GM12873 (cell line): Measurements from ENCODE around the gene NSUN3.

Experiments
- TF ChIP-seq, protein P1 (sequence below): IDR thresholded peaks from 2 replicates; pipeline ENCODE4 v1.5.1; 2012; ENCODE audit warnings: low read depth, mild to moderate bottlenecking, moderate library complexity, low read length, control low read depth; ENCODE audit not compliant: insufficient read depth; ENCODE audit errors: missing control alignments

Gene NSUN3

DNA sequence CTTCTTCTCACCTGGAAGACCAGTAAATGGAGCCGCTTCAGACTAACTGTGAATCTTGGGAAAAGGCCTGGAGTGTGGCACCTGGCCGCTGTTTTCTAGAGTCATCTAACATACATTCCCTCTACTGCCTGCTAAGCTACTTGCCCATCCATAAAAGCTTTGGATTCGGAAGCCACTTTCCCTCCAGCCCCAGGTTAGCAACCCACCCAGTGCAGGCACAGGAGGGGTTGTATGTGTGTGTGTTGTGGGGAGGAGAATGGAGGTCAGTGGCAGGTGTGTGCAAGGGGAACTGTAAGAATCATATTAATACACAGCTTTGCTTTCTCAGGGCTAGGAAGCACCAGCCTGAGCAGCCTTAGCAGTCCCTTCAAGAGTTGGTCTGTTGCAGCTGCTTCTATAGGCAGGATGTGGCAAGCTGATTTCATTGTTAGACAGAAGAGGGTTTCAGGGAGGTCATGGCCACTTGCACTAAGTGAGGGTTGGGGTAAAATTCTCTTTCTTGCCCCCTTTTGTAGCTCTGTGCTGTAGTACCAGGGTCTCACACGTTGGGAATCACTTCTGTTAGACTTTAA is 8.9 kb downstream of the NSUN3 start:
- TF ChIP-seq, protein P1, sequence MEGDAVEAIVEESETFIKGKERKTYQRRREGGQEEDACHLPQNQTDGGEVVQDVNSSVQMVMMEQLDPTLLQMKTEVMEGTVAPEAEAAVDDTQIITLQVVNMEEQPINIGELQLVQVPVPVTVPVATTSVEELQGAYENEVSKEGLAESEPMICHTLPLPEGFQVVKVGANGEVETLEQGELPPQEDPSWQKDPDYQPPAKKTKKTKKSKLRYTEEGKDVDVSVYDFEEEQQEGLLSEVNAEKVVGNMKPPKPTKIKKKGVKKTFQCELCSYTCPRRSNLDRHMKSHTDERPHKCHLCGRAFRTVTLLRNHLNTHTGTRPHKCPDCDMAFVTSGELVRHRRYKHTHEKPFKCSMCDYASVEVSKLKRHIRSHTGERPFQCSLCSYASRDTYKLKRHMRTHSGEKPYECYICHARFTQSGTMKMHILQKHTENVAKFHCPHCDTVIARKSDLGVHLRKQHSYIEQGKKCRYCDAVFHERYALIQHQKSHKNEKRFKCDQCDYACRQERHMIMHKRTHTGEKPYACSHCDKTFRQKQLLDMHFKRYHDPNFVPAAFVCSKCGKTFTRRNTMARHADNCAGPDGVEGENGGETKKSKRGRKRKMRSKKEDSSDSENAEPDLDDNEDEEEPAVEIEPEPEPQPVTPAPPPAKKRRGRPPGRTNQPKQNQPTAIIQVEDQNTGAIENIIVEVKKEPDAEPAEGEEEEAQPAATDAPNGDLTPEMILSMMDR = no peak

DNA sequence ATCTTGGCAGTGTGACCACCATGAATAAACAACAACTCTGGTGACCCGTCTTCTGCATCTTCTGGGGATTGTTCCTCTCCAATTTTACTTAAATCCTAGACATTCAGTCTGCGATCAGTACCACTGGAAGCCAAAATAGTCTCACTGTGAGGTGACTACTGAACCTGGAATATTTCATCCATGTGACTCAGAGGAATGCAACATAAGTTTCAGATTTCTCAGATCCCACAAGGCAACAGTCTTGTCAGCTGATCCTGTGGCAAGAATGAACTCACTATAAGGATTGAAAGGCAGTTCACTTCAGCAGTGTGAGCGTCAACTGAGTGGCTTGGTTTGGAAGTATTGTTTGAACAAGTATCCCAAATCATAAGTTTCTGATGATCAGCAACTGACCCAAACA is 13.2 kb downstream of the NSUN3 start:
- TF ChIP-seq, protein P1 = no peak

DNA sequence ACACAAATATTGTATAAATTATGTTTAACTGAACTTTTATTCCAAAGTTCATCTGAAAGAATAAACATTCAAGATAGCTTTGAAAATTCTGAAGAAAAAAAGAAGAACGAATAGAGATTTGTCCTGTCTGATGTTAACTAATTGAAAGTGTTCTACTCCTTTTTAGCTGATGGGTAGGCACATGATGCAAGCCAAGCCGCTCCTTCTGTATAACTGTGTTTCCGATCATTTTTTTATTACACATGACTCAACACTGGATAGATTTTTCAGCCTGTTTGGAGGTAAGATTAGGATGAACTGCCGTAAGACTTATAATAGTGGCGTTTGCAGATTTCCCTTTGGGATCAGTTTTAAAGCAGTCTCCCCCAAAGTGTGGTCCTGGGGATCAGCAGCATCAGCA is 19.0 kb downstream of the NSUN3 start:
- TF ChIP-seq, protein P1 = no peak

DNA sequence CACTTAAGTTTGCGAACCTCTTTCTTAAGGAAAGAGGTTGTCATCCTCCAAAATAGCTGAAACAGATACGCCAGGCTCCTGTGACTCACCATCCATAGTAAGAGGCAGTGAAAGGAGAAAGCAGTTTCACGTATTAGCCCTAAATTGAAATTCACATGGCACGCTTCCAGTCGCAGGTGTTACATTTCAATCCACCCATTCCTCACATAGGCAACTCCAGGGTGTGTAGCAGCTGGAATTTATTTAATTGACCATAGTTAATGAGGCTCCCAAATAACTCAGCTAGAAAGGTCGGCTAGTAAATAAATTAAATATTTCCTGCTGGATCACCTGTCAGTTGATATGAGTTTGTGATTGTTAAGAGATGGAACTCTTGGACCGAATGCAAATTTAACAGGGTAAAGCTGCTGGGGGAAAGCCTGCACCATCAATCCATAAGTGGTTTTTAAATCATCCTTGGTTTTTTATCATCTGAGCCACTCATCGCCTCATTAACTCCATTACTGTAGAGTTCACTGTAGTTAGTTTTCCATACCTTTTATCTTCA is 19.6 kb downstream of the NSUN3 start:
- TF ChIP-seq, protein P1 = no peak

DNA sequence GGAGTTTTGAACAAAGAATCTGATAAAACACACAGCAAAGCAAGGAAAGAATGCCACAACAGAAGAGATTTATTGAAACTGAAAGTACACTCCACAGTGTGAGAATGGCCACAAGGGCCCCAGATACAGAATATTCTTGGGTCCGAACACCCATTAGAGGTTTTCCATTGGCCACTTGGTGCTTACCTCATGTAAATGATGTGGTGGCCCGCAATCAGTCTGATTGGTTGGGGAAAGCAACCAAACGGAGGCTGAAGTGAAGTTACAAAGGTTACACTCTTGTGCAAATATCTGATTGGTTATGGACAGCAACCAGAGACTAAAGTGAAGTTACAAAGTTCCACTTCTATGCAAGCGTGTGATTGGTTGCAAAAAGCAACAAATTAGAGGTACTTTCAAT is 20.4 kb downstream of the NSUN3 start:
- TF ChIP-seq, protein P1 = no peak

DNA sequence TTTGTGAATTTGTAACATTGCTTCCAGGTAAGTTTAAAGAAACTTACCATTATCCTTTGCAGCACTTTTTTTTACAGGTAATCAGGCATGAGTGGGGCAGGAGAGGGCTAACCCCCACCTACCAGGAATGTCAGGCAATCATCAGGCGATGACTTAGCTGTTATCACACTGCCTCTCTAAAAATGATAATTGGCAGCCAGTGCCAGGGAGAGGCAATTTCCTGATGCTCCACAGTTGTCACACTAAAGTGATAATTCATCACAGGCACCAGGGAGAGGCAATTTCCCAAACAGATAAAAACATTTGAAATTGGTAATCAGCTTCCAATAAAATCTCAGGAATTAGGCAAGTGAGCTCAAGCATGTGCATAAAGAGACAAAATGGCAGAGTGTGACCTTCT is 26.3 kb downstream of the NSUN3 start:
- TF ChIP-seq, protein P1 = no peak

DNA sequence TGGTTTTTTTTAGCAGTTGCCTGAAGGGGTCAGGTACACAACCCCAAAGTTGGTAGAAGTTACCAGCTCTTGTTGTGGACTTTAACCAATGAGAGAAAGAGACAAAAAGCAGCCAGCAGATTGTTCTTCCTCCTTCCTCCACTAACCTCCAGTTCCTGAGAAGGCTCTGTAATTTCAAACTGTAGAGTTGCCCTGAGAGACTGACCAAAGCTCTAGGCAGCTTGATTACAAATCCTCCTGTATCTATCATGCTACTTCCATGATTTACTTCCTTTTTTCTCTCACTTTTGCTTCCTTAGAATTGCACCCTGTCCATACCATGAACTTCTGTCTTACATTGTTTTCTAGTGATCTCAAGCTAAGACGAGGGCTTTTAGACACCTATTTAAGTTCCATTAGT is 29.2 kb downstream of the NSUN3 start:
- TF ChIP-seq, protein P1 = no peak
